Measurements from ENCODE around the gene SUMO3.

SUMO3 gene

GRCh38 chr21:44801468-44802395 lies 16.1 kb downstream of the SUMO3 start, which contains the start of gene UBE2G2:
UBE2G2 (minus strand) TSS chr21:44801820; CDS start chr21:44801748, 72 bp downstream.
- DNase-seq (ENCODE audit: low read depth) = peak; percentile 82

GRCh38 chr21:44800971-44801467 lies 16.8 kb downstream of the SUMO3 start:
- no peak for DNase-seq (ENCODE audit: low read depth)

GRCh38 chr21:44800103-44800502 lies 17.8 kb downstream of the SUMO3 start:
- no peak for DNase-seq (ENCODE audit: low read depth)

- no peak for DNase-seq (ENCODE audit: low read depth)
Observed at GRCh38 chr21:44799646-44800045, 18.2 kb downstream of the SUMO3 start.

- DNase-seq (ENCODE audit: low read depth) = no peak
Observed at GRCh38 chr21:44797775-44798174, 20.1 kb downstream of the SUMO3 start.

- no peak for DNase-seq (ENCODE audit: low read depth)
Observed at GRCh38 chr21:44795342-44795741, 22.5 kb downstream of the SUMO3 start.

- DNase-seq (ENCODE audit: low read depth) = no peak
Observed at GRCh38 chr21:44793592-44794374, 24.1 kb downstream of the SUMO3 start.

- peak; percentile 25 for DNase-seq (ENCODE audit: low read depth)
Observed at GRCh38 chr21:44792702-44793591, 24.9 kb downstream of the SUMO3 start.

- DNase-seq (ENCODE audit: low read depth) = no peak
Observed at GRCh38 chr21:44791993-44792392, 25.9 kb downstream of the SUMO3 start.

GRCh38 chr21:44791246-44791645 lies 26.6 kb downstream of the SUMO3 start:
- DNase-seq (ENCODE audit: low read depth) = no peak

- no peak for DNase-seq (ENCODE audit: low read depth)
Observed at GRCh38 chr21:44790368-44790767, 27.5 kb downstream of the SUMO3 start.

GRCh38 chr21:44789880-44790279 lies 28.0 kb downstream of the SUMO3 start:
- DNase-seq (ENCODE audit: low read depth) = no peak

GRCh38 chr21:44785620-44786335 lies 32.1 kb downstream of the SUMO3 start:
- no peak for DNase-seq (ENCODE audit: low read depth)

- DNase-seq (ENCODE audit: low read depth) = no peak
Observed at GRCh38 chr21:44784810-44785209, 33.1 kb downstream of the SUMO3 start.

- DNase-seq (ENCODE audit: low read depth) = no peak
Observed at GRCh38 chr21:44783020-44783696, 34.7 kb downstream of the SUMO3 start.

GRCh38 chr21:44780767-44781459 lies 36.9 kb downstream of the SUMO3 start:
- no peak for DNase-seq (ENCODE audit: low read depth)

- no peak for DNase-seq (ENCODE audit: low read depth)
Observed at GRCh38 chr21:44780137-44780502, 37.7 kb downstream of the SUMO3 start.

GRCh38 chr21:44779417-44780136 lies 38.3 kb downstream of the SUMO3 start:
- no peak for DNase-seq (ENCODE audit: low read depth)

GRCh38 chr21:44778983-44779382 lies 38.9 kb downstream of the SUMO3 start:
- DNase-seq (ENCODE audit: low read depth) = no peak
